Bronchial epithelial cell (primary cell): Measurements from ENCODE around the gene PCK1. TPM values are rescaled to one million over a fixed set of nuclear protein-coding genes. Genes with fewer than 3 reads are reported as not detected.

Source experiments
- DNase-seq: peaks from one replicate; pipeline ENCODE4 v3.0.0-alpha.2; 2010; ENCODE audit warnings: low read depth
- FAIRE-seq: peaks from 2 replicates; lab custom pipeline; 2011; peaks lifted over from hg19 to GRCh38; lab: Jason Lieb, UNC
- H3K27me3 ChIP-seq: 2 replicates; pipeline ENCODE4 v1.5.1; 2011; ENCODE audit warnings: low read length; ENCODE audit not compliant: control insufficient read depth, insufficient read depth
- H3K36me3 ChIP-seq: 2 replicates; pipeline ENCODE4 v1.5.1; 2011; ENCODE audit warnings: low read length; ENCODE audit not compliant: control insufficient read depth, insufficient read depth
- H3K4me3 ChIP-seq: 2 replicates; pipeline ENCODE4 v1.5.1; 2011; ENCODE audit warnings: mild to moderate bottlenecking, low read depth, low read length, control low read depth
- CTCF ChIP-seq: IDR thresholded peaks from 2 replicates; pipeline ENCODE4 v1.5.1; 2011; ENCODE audit warnings: mild to moderate bottlenecking, moderate library complexity, low read length, control low read depth, inconsistent platforms; ENCODE audit not compliant: insufficient read depth, severe bottlenecking
- total RNA-seq: library from RNA; depleted of rRNA; stranded (reverse); fragments of >200 nt; gene quantifications from 2 replicates; pipeline ENCODE4 v1.2.1, GENCODE V29; 2014

PCK1 gene
- total RNA-seq, 1 donor from 2014 or later, result not detected

- H3K36me3 ChIP-seq, result no peaks in the 10 kb centered on the region
- DNase-seq (no peak), FAIRE-seq (no peak)
- no peak for TF ChIP-seq CTCF
- H3K27me3 ChIP-seq, result no peaks in the 10 kb centered on the region
- no peak overlapping the region for H3K4me3 ChIP-seq
Measured at GRCh38 chr20:57592263-57593092, 31.6 kb downstream of the PCK1 start.

- Histone ChIP-seq H3K27me3 (no peaks in the 10 kb centered on the region), H3K4me3 (no peak overlapping the region), H3K36me3 (no peaks in the 10 kb centered on the region)
- no peak for TF ChIP-seq CTCF
- no peak for DNase-seq
- no peak for FAIRE-seq
Measured at GRCh38 chr20:57593134-57593886, 32.4 kb downstream of the PCK1 start.

- no peak for DNase-seq
- peak; percentile 85 for TF ChIP-seq CTCF
- no peaks in the 10 kb centered on the region for H3K27me3 ChIP-seq
- no peaks in the 10 kb centered on the region for H3K36me3 ChIP-seq
- no peak overlapping the region for H3K4me3 ChIP-seq
- FAIRE-seq, result no peak
Measured at GRCh38 chr20:57594092-57594951, 33.4 kb downstream of the PCK1 start.

GRCh38 chr20:57595041-57596030 lies 34.4 kb downstream of the PCK1 start:
- no peaks in the 10 kb centered on the region for H3K27me3 ChIP-seq
- no peak for FAIRE-seq
- H3K4me3 ChIP-seq, result no peak overlapping the region
- DNase-seq, result no peak
- H3K36me3 ChIP-seq, result no peaks in the 10 kb centered on the region
- no peak for TF ChIP-seq CTCF

- FAIRE-seq (no peak), DNase-seq (no peak)
- H3K27me3 ChIP-seq, result peaks cover 2% of the 10 kb centered on the region
- no peaks in the 10 kb centered on the region for H3K36me3 ChIP-seq
- no peak overlapping the region for H3K4me3 ChIP-seq
- no peak for TF ChIP-seq CTCF
Measured at GRCh38 chr20:57596358-57596757, 35.4 kb downstream of the PCK1 start.
